ENCODE results near the gene RPL13A.

RPL13A gene

DNA sequence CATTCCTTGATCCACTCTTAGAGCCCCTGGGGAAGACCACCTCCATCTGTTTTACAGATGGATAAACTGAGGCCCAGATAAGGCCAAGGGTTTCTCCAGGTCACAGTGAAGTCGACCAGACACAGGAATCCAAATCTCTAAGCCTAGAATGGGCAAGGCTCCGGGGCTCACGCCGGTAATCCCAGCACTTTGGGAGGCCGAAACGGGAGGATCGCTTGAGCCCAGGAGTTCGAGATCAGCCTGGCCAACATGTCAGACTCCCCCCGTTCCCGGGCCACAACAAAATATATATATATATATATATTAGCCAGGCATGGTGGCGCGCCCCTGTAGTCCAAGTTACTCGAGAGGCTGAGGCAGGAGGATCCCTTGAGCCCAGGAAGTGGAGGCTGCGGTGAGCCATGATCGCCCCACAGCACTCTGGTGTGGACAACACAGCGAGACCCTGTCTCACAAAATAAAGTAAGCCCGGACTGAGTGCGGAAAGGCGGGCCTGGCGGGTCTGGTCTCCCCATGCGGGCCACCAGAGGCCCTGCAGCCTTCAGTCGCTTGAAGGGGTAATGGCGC, 615 bp upstream of the RPL13A start:
- DNase-seq = no peak

- no peak for DNase-seq
Measured at GRCh38 chr19:49488046-49488862, 846 bp downstream of the RPL13A start.

- no peak for DNase-seq
Measured at GRCh38 chr19:49488863-49489537, 1.6 kb downstream of the RPL13A start.

- no peak for DNase-seq
Measured at GRCh38 chr19:49489601-49490167, 2.3 kb downstream of the RPL13A start.

- no peak for DNase-seq
Measured at GRCh38 chr19:49490287-49491029, 3.0 kb downstream of the RPL13A start.

DNA sequence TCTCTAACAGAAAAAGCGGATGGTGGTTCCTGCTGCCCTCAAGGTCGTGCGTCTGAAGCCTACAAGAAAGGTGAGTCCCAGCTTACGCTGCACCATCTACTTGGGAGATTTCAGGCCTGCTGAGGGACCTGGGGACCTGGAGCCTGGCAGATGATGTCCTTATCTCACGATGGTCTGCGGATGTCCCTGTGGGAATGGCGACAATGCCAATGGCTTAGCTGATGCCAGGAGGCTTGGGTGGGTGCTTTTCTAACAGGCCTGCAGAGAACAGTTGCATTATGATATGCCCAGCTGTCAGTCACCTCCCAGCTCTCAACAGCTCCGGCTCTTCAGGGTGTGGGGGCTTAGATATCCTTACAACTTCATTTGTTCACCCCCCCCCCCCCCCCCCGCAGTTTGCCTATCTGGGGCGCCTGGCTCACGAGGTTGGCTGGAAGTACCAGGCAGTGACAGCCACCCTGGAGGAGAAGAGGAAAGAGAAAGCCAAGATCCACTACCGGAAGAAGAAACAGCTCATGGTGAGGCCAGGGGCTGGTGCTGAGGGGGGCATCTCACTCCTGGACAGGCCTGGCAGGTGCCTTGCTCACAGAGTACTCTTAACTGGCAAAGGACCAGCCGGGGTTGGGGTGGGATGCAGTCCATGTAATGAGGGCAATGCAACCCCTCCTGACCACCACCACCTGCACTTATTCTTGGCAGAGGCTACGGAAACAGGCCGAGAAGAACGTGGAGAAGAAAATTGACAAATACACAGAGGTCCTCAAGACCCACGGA, 3.8 kb downstream of the RPL13A start:
- no peak for DNase-seq

- DNase-seq = no peak
Measured at GRCh38 chr19:49491804-49492572, 4.6 kb downstream of the RPL13A start.

GRCh38 chr19:49492573-49493405, 5.4 kb downstream of the RPL13A start:
- no peak for DNase-seq

DNA sequence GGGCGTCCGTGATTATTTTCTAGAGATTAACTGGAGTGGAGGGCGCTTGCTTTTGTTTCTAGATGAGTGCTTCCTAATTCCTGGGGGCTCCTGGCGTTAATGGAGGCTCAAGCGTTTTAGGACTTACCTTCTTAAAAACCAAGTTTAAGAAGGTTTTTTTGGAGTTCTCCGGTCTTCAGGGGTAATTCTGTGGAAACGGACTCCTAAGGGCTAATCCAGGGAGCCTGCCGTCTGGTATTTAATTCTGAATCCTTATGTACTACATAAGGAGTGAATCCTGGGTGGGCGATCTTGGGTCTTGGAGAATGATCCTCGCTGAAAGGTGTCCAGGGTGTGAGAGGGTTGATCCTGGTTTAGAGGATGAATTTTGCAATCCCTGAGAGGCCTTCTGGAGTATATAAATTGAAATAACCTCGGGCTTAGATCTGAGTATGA, 9.2 kb downstream of the RPL13A start:
- DNase-seq = no peak

- no peak for DNase-seq
Measured at GRCh38 chr19:49497047-49497788, 9.8 kb downstream of the RPL13A start.

DNA sequence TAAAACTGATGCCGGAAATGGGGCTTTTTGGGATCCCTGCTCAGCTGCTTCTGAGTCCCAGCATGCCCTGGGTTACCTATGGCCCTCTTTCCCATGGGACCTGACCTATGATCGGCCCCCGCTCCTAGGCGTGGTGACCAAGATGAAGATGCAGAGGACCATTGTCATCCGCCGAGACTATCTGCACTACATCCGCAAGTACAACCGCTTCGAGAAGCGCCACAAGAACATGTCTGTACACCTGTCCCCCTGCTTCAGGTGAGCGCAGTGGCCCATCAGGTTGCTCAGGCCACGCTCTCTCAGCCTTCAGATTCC, 10.3 kb downstream of the RPL13A start:
- no peak for DNase-seq

DNA sequence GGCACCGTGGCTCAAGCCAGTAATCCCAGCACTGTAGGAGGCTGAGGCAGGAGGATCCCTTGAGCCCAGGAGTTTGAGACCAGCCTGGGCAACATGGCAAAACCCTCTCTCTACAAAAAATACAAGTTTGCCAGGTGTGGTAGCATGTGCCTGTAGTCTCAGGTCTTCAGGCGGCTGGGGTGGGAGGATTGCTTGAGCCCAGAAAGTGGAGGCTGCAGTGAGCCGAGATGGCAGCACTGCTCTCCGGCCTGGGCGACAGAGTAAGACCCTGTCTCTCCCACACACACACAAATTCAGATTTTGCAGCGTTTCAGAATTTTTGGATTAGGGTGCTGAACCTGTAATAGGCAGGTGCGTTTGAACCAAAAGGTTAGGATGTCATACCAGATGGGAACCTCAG, 11.1 kb downstream of the RPL13A start:
- no peak for DNase-seq

GRCh38 chr19:49499030-49499670, 11.7 kb downstream of the RPL13A start:
- DNase-seq = no peak

- DNase-seq = no peak
Measured at GRCh38 chr19:49502866-49503581, 15.6 kb downstream of the RPL13A start.

DNA sequence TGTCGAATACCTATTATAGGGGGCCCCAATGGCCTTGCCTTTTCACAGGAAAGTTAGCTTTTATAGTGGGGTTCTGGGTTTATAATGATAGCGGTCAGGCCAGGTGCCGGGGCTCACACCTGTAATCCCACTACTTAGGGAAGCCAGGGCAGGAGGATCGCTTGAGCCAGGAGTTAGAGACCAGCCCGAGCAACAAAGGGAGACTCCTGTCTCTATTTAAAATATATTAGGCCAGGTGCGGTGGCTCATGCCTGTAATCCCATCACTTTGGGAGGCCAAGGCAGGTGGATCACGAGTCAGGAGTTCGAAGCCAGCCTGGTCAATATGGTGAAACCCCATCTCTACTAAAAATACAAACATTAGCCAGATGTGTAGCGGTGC, 16.2 kb downstream of the RPL13A start:
- no peak for DNase-seq

DNA sequence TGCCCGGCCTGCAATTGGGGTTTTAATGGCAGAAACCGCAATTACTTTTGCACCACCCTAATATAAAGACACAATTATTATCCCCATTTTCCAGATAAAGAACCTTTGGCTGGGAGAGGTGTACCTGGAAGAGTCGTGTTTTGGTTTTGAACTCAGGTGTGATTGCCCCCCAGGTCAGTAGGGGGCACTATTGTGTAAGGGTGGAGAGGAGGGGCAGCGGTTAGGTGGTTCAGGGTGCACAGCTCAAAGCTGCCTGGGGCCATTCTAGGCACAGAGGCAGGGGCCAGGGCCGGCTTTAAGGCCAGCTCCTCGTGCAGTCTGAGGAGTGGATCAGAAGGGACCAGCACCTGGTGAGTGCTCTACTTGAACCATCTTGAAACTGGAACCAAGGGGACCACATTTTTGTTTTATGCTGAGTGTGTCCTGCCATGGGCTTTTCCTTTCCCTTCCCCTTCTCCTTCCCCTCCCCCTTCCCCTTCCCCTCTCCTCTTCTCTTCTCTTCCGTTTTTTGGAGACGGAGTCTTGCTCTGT, 19.2 kb downstream of the RPL13A start:
- DNase-seq = no peak

DNA sequence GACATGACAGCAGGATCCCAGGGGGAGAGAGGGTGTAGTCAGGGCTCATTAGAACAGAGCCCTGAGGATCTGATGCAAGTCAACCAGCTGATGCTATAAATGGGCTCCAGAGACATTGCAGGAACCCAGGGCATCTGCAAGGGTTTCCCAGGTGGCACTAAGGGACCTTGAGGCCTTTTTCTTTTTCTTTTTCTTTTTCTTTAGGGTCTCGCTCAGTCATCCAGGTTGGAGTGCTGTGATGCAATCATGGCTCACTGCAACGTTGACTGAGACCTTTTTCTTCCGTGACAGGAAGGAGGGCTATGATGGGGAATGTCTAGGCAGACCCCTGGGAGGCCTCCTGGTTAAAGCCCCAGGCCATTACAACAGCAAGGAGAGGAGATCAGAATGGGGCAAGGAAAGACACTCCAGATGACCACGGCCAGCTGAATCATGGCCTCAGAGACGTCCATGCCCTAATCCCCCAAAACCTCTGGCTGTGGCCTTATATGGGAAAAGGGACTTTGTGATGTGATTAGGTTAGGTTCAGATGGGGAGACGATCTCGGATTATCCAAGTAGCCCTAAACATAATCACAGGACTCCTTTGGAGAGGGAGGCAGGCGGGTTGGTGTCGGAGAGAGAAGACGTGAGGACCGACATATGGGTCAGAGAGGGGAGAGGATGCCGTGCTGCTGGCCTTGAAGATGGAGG, 20.5 kb downstream of the RPL13A start:
- no peak for DNase-seq
